Measurements from ENCODE around the gene MFSD6. TPM values are rescaled to one million over a fixed set of nuclear protein-coding genes. Genes with fewer than 3 reads are reported as not detected.
A peak's percentile ranks its signal among the peaks of the same experiment; 100 is the strongest.
"Not testable (repeated sequence)": the region's sequence is repeated elsewhere in the genome, so short reads cannot be mapped to it uniquely, and the experiment has no call there.

Gene MFSD6
- total RNA-seq, 4 donors from 2014 or later, result 81.2 to 157 (median 133) TPM

- no peaks in the 10 kb centered on the region for H3K27me3 ChIP-seq
- H3K27ac ChIP-seq, result no peak overlapping the region
- 72 to 78% methylated on average over 1 of the region's 1 CpG for WGBS, 2 donors
- TF ChIP-seq POLR2A (IDR thresholded peaks at IDR 0.05), result no peak
- TF ChIP-seq CTCF (IDR thresholded peaks at IDR 0.05), result no peak
- no peak overlapping the region for H3K4me3 ChIP-seq
- DNase-seq, result no peak
- no peaks in the 10 kb centered on the region for H3K4me1 ChIP-seq
- H3K9me3 ChIP-seq, result no peaks in the 10 kb centered on the region
- intact Hi-C loops (cut with DNase I), result no loop called here
- H3K36me3 ChIP-seq, result peaks cover 0 to 26% (median 0%) of the 10 kb centered on the region in 3 donors
Observed at GRCh38 chr2:190425221-190425866, 17.2 kb downstream of the MFSD6 start.

- no peaks in the 10 kb centered on the region for H3K9me3 ChIP-seq
- H3K4me3 ChIP-seq, result no peak overlapping the region
- TF ChIP-seq CTCF (IDR thresholded peaks at IDR 0.05) (no peak), POLR2A (IDR thresholded peaks at IDR 0.05) (no peak)
- no peak overlapping the region for H3K27ac ChIP-seq
- H3K27me3 ChIP-seq, result no peaks in the 10 kb centered on the region
- intact Hi-C loops (cut with DNase I), result no loop called here
- H3K36me3 ChIP-seq, result peaks cover 0 to 26% (median 0%) of the 10 kb centered on the region in 3 donors
- DNase-seq, result no peak
- H3K4me1 ChIP-seq, result no peaks in the 10 kb centered on the region
Observed at GRCh38 chr2:190425883-190426658, 17.9 kb downstream of the MFSD6 start.

- WGBS, 2 donors, result no CpG with 5 or more reads among the region's 26 CpGs
Observed at GRCh38 chr2:190430866-190431265, 22.7 kb downstream of the MFSD6 start.

GRCh38 chr2:190431907-190432306 lies 23.8 kb downstream of the MFSD6 start:
- H3K27ac ChIP-seq, result peak overlapping the region in 1 of 4 donors; percentile 17

More at GRCh38 chr2:190430866-190431265, 22.7 kb downstream of the MFSD6 start:
- intact Hi-C loops (cut with DNase I); H3K27me3 ChIP-seq; H3K4me3 ChIP-seq; H3K9me3 ChIP-seq; H3K27ac ChIP-seq; DNase-seq: not testable (repeated sequence)
- peaks cover 0 to 22% (median 10%) of the 10 kb centered on the region in 3 donors for H3K4me1 ChIP-seq
- peaks cover 0 to 28% (median 0%) of the 10 kb centered on the region in 3 donors for H3K36me3 ChIP-seq

GRCh38 chr2:190432567-190433231 lies 24.5 kb downstream of the MFSD6 start:
- intact Hi-C loops (cut with DNase I), result no loop called here
- peaks cover 0 to 22% (median 10%) of the 10 kb centered on the region in 3 donors for H3K4me1 ChIP-seq
- no peaks in the 10 kb centered on the region for H3K27me3 ChIP-seq
- H3K9me3 ChIP-seq, result no peaks in the 10 kb centered on the region
- H3K36me3 ChIP-seq, result peaks cover 0 to 33% (median 13%) of the 10 kb centered on the region in 3 donors
- TF ChIP-seq POLR2A (IDR thresholded peaks at IDR 0.05) (no peak), CTCF (IDR thresholded peaks at IDR 0.05) (no peak)
- peak overlapping the region in 1 of 4 donors; percentile 17 for H3K27ac ChIP-seq
- 71 to 85% methylated on average over 5 of the region's 5 CpGs for WGBS, 2 donors
- no peak overlapping the region for H3K4me3 ChIP-seq
- no peak for DNase-seq

More at GRCh38 chr2:190431907-190432306, 23.8 kb downstream of the MFSD6 start:
- no peak for DNase-seq
- intact Hi-C loops (cut with DNase I), result no loop called here
- H3K4me1 ChIP-seq, result peaks cover 0 to 22% (median 10%) of the 10 kb centered on the region in 3 donors
- peaks cover 0 to 33% (median 5%) of the 10 kb centered on the region in 3 donors for H3K36me3 ChIP-seq
- H3K27me3 ChIP-seq, result no peaks in the 10 kb centered on the region
- no peak overlapping the region for H3K4me3 ChIP-seq
- no peak for TF ChIP-seq CTCF (IDR thresholded peaks at IDR 0.05)
- H3K9me3 ChIP-seq, result no peaks in the 10 kb centered on the region

Data from esophagus squamous epithelium (tissue), 5 donors.